ENCODE results near the gene IL18R1. TPM values are rescaled to one million over a fixed set of nuclear protein-coding genes. Genes with fewer than 3 reads are reported as not detected.

The IL18R1 gene
- total RNA-seq, result 0.75 and 1.5 TPM in 2 replicates

GRCh38 chr2:102355526-102356380, at the start of gene IL18R1:
Gene IL18R1 (plus strand): TSS chr2:102355796. CDS start chr2:102362661, 6,865 bp downstream.

GRCh38 chr2:102310964-102311640, 44.5 kb upstream of the IL18R1 start, which contains the start of gene IL1RL1:
Gene IL1RL1 (plus strand): TSS chr2:102311563. CDS start chr2:102338265, 26,702 bp downstream.

GRCh38 chr2:102422910-102423309, 67.3 kb downstream of the IL18R1 start, which contains the start of gene IL18RAP:
Gene IL18RAP (plus strand): TSS chr2:102423160. CDS start chr2:102423278, 118 bp downstream.

Other genes with a start within 250 kb of the IL18R1 start
- gene IL1R1, start 213.1 kb upstream of the IL18R1 start, total RNA-seq, result 49.0 and 63.5 TPM in 2 replicates
- gene IL1RL2, start 168.8 kb upstream of the IL18R1 start, total RNA-seq, result 0.81 and 2.2 TPM in 2 replicates
- gene IL1RL1, start 44.2 kb upstream of the IL18R1 start, total RNA-seq, result 0.62 and 1.1 TPM in 2 replicates
- gene IL18RAP, start 67.4 kb downstream of the IL18R1 start, total RNA-seq, result not detected in 2 replicates
- gene SLC9A4, start 117.4 kb downstream of the IL18R1 start, total RNA-seq, result under 0.01 TPM in 1 of 2 replicates, not detected in the other

All from aortic smooth muscle cell (primary cell).